HEK293 (cell line): ENCODE measurements around the gene SMURF1.

Experiments
- CTCF ChIA-PET: fragments of 350-600 bp; formaldehyde crosslinking; extraction: SDS; loops from one replicate; lab custom pipeline; 2021; ENCODE audit warnings: antibody characterized with exemption; lab: Yijun Ruan, JAX
- POLR2A ChIA-PET: fragments of 300-600 bp; formaldehyde crosslinking; extraction: SDS; loops from one replicate; lab custom pipeline; 2020; ENCODE audit warnings: antibody characterized with exemption, inconsistent platforms; lab: Yijun Ruan, JAX
- H3K27ac ChIP-seq: fragments of 200-500 bp; sonication (Bioruptor generic); 2 replicates; pipeline ENCODE4 v1.5.1; 2014; ENCODE audit warnings: low read depth, low read length, control low read depth, inconsistent platforms; ENCODE audit errors: extremely low read depth
- H3K36me3 ChIP-seq, 2 experiments: fragments of 200-500 bp in 1 of 2; sonication (Bioruptor generic) in 1 of 2; 1 replicate in 1 of 2; 2 replicates in 1 of 2; pipeline ENCODE4 v1.5.1; 2014 to 2017; ENCODE audit warnings: inconsistent platforms in 2 of 2, low read length in 2 of 2; ENCODE audit not compliant: control insufficient read depth in 2 of 2, insufficient read depth in 1 of 2
- H3K4me1 ChIP-seq: fragments of 200-500 bp; sonication (Bioruptor generic); 2 replicates; pipeline ENCODE4 v1.5.1; 2014; ENCODE audit warnings: mild to moderate bottlenecking, low read length, inconsistent platforms; ENCODE audit not compliant: control insufficient read depth, insufficient read depth
- H3K4me3 ChIP-seq: 2 replicates; pipeline ENCODE4 v1.5.1; 2011; ENCODE audit warnings: low read depth, mild to moderate bottlenecking, control low read depth, low read length, moderate library complexity
- H3K9me3 ChIP-seq: fragments of 200-500 bp; sonication (Bioruptor generic); 2 replicates; pipeline ENCODE4 v1.5.1; 2014; ENCODE audit warnings: low read depth, low read length, inconsistent platforms; ENCODE audit not compliant: control insufficient read depth, insufficient read depth
- FEZF1 ChIP-seq: fragments of 450-650 bp; formaldehyde crosslinking; IDR thresholded peaks from 2 replicates; pipeline ENCODE4 v1.5.1; 2016; ENCODE audit warnings: missing biosample characterization, missing genetic modification characterization
- GLIS2 ChIP-seq: fragments of 450-650 bp; formaldehyde crosslinking; IDR thresholded peaks from 2 replicates; pipeline ENCODE4 v1.5.1; 2016; ENCODE audit warnings: missing biosample characterization, missing genetic modification characterization
- PATZ1 ChIP-seq: fragments of 450-650 bp; formaldehyde crosslinking; IDR thresholded peaks from 2 replicates; pipeline ENCODE4 v1.5.1; 2016; ENCODE audit warnings: missing biosample characterization, missing genetic modification characterization
- SCRT1 ChIP-seq: fragments of 450-650 bp; formaldehyde crosslinking; IDR thresholded peaks from 2 replicates; pipeline ENCODE4 v1.5.1; 2016; ENCODE audit warnings: missing biosample characterization, missing genetic modification characterization, borderline replicate concordance
- SCRT2 ChIP-seq: fragments of 450-650 bp; formaldehyde crosslinking; IDR thresholded peaks from 2 replicates; pipeline ENCODE4 v1.5.1; 2016; ENCODE audit warnings: missing biosample characterization, missing genetic modification characterization
- ZBTB17 ChIP-seq: fragments of 450-650 bp; formaldehyde crosslinking; IDR thresholded peaks from 2 replicates; pipeline ENCODE4 v1.5.1; 2016; ENCODE audit warnings: missing biosample characterization, missing genetic modification characterization
- ZNF174 ChIP-seq: fragments of 450-650 bp; formaldehyde crosslinking; IDR thresholded peaks from 2 replicates; pipeline ENCODE4 v1.5.0; 2017; ENCODE audit warnings: missing biosample characterization, mild to moderate bottlenecking, missing genetic modification characterization
- ZNF23 ChIP-seq: fragments of 450-650 bp; formaldehyde crosslinking; IDR thresholded peaks from 2 replicates; pipeline ENCODE4 v1.5.1; 2016; ENCODE audit warnings: missing biosample characterization, missing genetic modification characterization, borderline replicate concordance
- ZNF302 ChIP-seq: fragments of 450-650 bp; formaldehyde crosslinking; IDR thresholded peaks from 2 replicates; pipeline ENCODE4 v1.5.1; 2016; ENCODE audit warnings: missing biosample characterization, missing genetic modification characterization, low read depth
- ZNF398 ChIP-seq: fragments of 450-650 bp; formaldehyde crosslinking; IDR thresholded peaks from 2 replicates; pipeline ENCODE4 v1.5.1; 2017; ENCODE audit warnings: missing biosample characterization, missing genetic modification characterization
- ZNF48 ChIP-seq: fragments of 450-650 bp; formaldehyde crosslinking; IDR thresholded peaks from 2 replicates; pipeline ENCODE4 v1.5.1; 2016; ENCODE audit warnings: missing biosample characterization, missing genetic modification characterization
- ZNF558 ChIP-seq: fragments of 450-650 bp; formaldehyde crosslinking; IDR thresholded peaks from 2 replicates; pipeline ENCODE4 v1.5.1; 2016; ENCODE audit warnings: missing biosample characterization, missing genetic modification characterization
- ZNF610 ChIP-seq: fragments of 450-650 bp; formaldehyde crosslinking; IDR thresholded peaks from 2 replicates; pipeline ENCODE4 v1.5.1; 2016; ENCODE audit warnings: missing biosample characterization, missing genetic modification characterization, borderline replicate concordance
- ZNF639 ChIP-seq: fragments of 450-650 bp; formaldehyde crosslinking; IDR thresholded peaks from 2 replicates; pipeline ENCODE4 v1.5.1; 2016; ENCODE audit warnings: missing biosample characterization, missing genetic modification characterization
- TF ChIP-seq, protein P1 (sequence below): fragments of 450-650 bp; formaldehyde crosslinking; IDR thresholded peaks from 2 replicates; pipeline ENCODE4 v1.5.1; 2016; ENCODE audit warnings: missing biosample characterization, missing genetic modification characterization
- TF ChIP-seq, protein P2 (sequence below): fragments of 450-650 bp; IDR thresholded peaks from 2 replicates; pipeline ENCODE4 v1.5.1; 2018; ENCODE audit warnings: missing biosample characterization, missing genetic modification characterization

Gene SMURF1

GRCh38 chr7:99038086-99038855 is 105.6 kb downstream of the SMURF1 start:
- CTCF ChIA-PET = interaction anchor here (0.6 to 1.5 kb wide), 5 partner anchors 12 to 372 kb away, joined by 3 to 4 read pairs (median 3); no protein-coding TSS in a partner anchor
- H3K9me3 ChIP-seq = no peaks in the 10 kb centered on the region
- POLR2A ChIA-PET = no interaction called here

More at GRCh38 chr7:99038086-99038855, 105.6 kb downstream of the SMURF1 start:
- Histone ChIP-seq H3K36me3 (peaks cover 24 to 82% of the 10 kb centered on the region in 2 experiments; a peak in 2 of 3 replicates), H3K27ac (no peak overlapping the region), H3K4me3 (no peak overlapping the region), H3K4me1 (no peaks in the 10 kb centered on the region)
- TF ChIP-seq PATZ1 (tag by site-specific recombination) = no peak
- no peak for TF ChIP-seq ZNF302 (tag by site-specific recombination)
- TF ChIP-seq SCRT1 (tag by site-specific recombination) = 0 out of 2 replicates have a peak, but pooled peaks have one; percentile 42
- no peak for TF ChIP-seq ZNF610 (tag by site-specific recombination)
- TF ChIP-seq SCRT2 = peak; percentile 89
- TF ChIP-seq ZNF558 (tag by site-specific recombination) = no peak
- TF ChIP-seq, protein P1, sequence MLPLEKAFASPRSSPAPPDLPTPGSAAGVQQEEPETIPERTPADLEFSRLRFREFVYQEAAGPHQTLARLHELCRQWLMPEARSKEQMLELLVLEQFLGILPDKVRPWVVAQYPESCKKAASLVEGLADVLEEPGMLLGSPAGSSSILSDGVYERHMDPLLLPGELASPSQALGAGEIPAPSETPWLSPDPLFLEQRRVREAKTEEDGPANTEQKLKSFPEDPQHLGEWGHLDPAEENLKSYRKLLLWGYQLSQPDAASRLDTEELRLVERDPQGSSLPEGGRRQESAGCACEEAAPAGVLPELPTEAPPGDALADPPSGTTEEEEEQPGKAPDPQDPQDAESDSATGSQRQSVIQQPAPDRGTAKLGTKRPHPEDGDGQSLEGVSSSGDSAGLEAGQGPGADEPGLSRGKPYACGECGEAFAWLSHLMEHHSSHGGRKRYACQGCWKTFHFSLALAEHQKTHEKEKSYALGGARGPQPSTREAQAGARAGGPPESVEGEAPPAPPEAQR = no peak
- TF ChIP-seq ZNF48 = no peak
- TF ChIP-seq FEZF1 (tag by site-specific recombination) = no peak
- TF ChIP-seq ZNF174 (tag by site-specific recombination) = no peak
- TF ChIP-seq ZBTB17 = no peak
- TF ChIP-seq ZNF639 (tag by site-specific recombination) = no peak
- TF ChIP-seq ZNF23 = no peak
- TF ChIP-seq ZNF398 (tag by site-specific recombination) = no peak
- TF ChIP-seq, protein P2, sequence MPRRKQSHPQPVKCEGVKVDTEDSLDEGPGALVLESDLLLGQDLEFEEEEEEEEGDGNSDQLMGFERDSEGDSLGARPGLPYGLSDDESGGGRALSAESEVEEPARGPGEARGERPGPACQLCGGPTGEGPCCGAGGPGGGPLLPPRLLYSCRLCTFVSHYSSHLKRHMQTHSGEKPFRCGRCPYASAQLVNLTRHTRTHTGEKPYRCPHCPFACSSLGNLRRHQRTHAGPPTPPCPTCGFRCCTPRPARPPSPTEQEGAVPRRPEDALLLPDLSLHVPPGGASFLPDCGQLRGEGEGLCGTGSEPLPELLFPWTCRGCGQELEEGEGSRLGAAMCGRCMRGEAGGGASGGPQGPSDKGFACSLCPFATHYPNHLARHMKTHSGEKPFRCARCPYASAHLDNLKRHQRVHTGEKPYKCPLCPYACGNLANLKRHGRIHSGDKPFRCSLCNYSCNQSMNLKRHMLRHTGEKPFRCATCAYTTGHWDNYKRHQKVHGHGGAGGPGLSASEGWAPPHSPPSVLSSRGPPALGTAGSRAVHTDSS (tag by site-specific recombination) = no peak
- no peak for TF ChIP-seq GLIS2 (tag by site-specific recombination)
